ENCODE measurements around the gene SAMD3.
"Not testable (repeated sequence)": the region's sequence is repeated elsewhere in the genome, so short reads cannot be mapped to it uniquely, and the experiment has no call there.

Gene SAMD3

GRCh38 chr6:130202782-130203181, 20.0 kb downstream of the SAMD3 start:
- DNase-seq (ENCODE audit: low read depth, low spot score) = no peak
- no peak overlapping the region for H3K4me3 ChIP-seq (ENCODE audit: low read depth, low read length)
- no peak for TF ChIP-seq CTCF (IDR thresholded peaks at IDR 0.05; ENCODE audit: low read depth, low read length)
- in situ Hi-C loops (cut with HindIII; ENCODE audit: low sequenced_read_pairs) = no loop called here

DNA sequence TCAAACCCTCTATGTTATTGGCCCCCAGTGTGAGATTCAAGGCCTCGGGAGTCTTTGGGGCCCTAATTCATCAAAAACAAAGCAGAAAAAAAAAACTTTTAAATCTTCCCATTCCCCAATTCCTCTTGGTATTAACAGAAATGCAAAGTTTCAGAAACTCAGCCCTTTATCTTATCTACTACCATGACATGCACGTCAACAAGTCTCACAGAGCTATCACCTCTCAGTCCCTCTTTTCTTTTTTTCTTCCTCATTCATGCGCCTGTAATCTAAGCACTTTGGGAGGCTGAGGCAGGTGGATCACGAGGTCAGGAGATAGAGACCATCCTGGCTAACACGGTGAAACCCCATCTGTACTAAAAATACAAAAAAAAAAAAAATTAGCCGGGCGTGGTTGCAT, 22.7 kb downstream of the SAMD3 start:
- in situ Hi-C loops (cut with HindIII; ENCODE audit: low sequenced_read_pairs) = no loop called here
- TF ChIP-seq CTCF (IDR thresholded peaks at IDR 0.05; ENCODE audit: low read depth, low read length) = no peak
- no peak overlapping the region for H3K4me3 ChIP-seq (ENCODE audit: low read depth, low read length)
- DNase-seq (ENCODE audit: low read depth, low spot score) = no peak

GRCh38 chr6:130198483-130199035, 24.2 kb downstream of the SAMD3 start:
- no peak for DNase-seq (ENCODE audit: low read depth, low spot score)
- in situ Hi-C loops (cut with HindIII; ENCODE audit: low sequenced_read_pairs) = no loop called here

GRCh38 chr6:130197816-130198482, 24.8 kb downstream of the SAMD3 start:
- DNase-seq (ENCODE audit: low read depth, low spot score); in situ Hi-C loops (cut with HindIII; ENCODE audit: low sequenced_read_pairs); H3K4me3 ChIP-seq (ENCODE audit: low read depth, low read length): not testable (repeated sequence)

More at GRCh38 chr6:130198483-130199035, 24.2 kb downstream of the SAMD3 start:
- no peak overlapping the region for H3K4me3 ChIP-seq (ENCODE audit: low read depth, low read length)
- TF ChIP-seq CTCF (IDR thresholded peaks at IDR 0.05; ENCODE audit: low read depth, low read length) = no peak

GRCh38 chr6:130194434-130194833, 28.3 kb downstream of the SAMD3 start:
- peak; percentile 38 for DNase-seq (ENCODE audit: low read depth, low spot score)
- in situ Hi-C loops (cut with HindIII; ENCODE audit: low sequenced_read_pairs); H3K4me3 ChIP-seq (ENCODE audit: low read depth, low read length): not testable (repeated sequence)

GRCh38 chr6:130190701-130191690, 31.8 kb downstream of the SAMD3 start:
- DNase-seq (ENCODE audit: low read depth, low spot score) = no peak
- H3K4me3 ChIP-seq (ENCODE audit: low read depth, low read length) = no peak overlapping the region
- in situ Hi-C loops (cut with HindIII; ENCODE audit: low sequenced_read_pairs) = no loop called here
- no peak for TF ChIP-seq CTCF (IDR thresholded peaks at IDR 0.05; ENCODE audit: low read depth, low read length)

DNA sequence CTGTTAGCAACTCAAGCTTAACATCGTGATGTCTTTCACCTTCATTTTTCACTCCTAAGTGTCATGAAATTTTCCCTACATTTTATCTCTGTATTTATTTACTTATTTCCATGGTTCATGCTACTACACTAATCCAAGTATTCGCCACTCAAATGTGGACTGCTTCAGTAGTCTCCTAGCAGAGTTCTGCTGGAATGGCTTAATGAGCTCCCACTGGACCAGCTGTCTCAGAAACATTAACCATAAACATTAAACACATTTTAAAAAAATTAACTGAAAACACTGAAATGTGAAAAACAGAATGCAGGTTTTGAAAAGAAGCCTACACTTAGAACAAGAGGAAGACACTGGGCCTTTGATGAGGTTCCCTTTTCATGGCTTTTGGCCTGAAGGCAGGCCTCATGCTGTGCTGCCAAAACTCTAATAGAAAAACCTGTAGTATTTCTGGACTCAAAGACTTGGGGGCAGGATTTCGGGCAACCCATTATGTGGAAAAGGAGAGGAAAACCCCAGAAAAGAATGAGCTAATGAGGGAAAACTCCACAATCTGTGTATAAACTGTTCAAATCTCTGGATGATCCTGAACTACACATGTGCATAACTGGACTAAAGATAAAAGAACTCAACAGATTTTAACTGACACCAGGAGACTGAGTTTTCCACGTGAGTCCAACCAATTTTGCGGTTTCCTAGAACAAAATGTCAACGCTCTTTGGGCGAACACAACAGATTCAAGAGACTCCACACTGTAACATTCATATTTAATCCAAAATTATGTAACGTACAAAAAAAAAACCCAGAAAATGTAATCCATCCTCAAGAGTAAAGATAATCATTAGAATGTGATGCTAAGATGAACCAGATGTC, 33.0 kb downstream of the SAMD3 start:
- DNase-seq (ENCODE audit: low read depth, low spot score) = no peak
- in situ Hi-C loops (cut with HindIII; ENCODE audit: low sequenced_read_pairs) = no loop called here
- TF ChIP-seq CTCF (IDR thresholded peaks at IDR 0.05; ENCODE audit: low read depth, low read length) = no peak
- H3K4me3 ChIP-seq (ENCODE audit: low read depth, low read length) = no peak overlapping the region
